AG09319 (cell line): ENCODE results near the gene KCNMB2.

Source experiments
- DNase-seq: peaks from one replicate; pipeline ENCODE4 v3.0.0-alpha.2; 2010; ENCODE audit warnings: low read depth; ENCODE audit errors: extremely low read depth
- TF ChIP-seq, protein P1 (sequence below): IDR thresholded peaks from 2 replicates; pipeline ENCODE4 v1.5.1; 2011; ENCODE audit warnings: low read depth, mild to moderate bottlenecking, inconsistent platforms, low read length, moderate library complexity

Gene KCNMB2

DNA sequence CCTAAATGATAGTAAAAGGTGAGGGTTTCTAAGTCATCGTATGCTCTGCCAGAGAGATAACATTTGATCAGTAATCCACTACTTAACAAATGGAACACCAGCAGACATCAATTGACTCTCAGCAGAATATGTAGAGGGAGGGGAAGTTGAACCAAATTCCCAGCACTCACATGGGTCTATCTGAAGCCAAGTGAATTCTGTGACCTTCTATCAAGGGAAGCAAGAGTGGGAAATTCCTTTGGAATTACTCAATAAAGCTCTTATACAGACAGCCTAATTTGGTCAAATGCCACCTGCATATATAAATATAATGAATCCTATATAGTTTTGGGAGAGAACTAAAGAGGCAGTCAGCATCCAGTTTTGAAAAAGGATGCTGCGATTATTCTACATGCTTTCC, 15.8 kb upstream of the KCNMB2 start:
- no peak for DNase-seq
- TF ChIP-seq, protein P1, sequence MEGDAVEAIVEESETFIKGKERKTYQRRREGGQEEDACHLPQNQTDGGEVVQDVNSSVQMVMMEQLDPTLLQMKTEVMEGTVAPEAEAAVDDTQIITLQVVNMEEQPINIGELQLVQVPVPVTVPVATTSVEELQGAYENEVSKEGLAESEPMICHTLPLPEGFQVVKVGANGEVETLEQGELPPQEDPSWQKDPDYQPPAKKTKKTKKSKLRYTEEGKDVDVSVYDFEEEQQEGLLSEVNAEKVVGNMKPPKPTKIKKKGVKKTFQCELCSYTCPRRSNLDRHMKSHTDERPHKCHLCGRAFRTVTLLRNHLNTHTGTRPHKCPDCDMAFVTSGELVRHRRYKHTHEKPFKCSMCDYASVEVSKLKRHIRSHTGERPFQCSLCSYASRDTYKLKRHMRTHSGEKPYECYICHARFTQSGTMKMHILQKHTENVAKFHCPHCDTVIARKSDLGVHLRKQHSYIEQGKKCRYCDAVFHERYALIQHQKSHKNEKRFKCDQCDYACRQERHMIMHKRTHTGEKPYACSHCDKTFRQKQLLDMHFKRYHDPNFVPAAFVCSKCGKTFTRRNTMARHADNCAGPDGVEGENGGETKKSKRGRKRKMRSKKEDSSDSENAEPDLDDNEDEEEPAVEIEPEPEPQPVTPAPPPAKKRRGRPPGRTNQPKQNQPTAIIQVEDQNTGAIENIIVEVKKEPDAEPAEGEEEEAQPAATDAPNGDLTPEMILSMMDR = no peak

DNA sequence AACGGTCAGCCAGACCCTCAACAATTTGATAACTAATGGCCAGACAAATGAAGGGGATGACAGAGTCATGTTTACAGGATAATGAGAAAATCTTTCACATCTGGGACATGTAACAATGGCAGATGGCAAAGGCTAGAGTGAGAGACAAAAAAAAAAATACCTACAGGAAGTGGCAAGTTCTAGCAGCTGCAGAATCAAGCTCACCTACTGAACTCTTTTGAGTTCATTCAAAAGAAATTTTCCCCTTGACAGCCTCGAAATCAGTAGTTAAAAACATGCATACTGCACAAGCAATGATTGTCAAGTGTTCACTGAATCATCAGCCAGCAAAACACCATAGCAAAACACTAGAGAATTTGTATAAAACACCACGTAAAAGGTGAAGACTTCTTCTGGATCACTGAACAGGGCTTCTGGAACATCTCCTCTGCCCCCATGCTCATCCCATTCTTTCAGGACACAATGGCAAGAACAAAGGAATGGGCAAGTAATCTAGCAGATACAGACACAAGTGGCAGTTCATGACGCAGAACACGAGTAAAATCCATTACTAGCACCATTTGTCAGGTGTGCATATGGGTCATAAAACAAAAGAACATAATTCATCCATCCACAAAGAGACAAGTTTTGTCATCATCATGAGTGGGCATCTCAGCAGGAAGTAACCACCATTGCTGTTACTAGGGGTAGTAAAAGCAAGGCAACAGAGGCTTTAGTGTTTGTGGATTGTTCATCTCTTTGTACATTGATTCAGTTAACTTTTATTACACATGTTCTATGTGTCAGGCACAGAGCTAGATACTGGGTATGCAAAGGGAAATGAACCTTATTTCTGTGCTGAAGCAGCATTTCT, 13.8 kb upstream of the KCNMB2 start:
- DNase-seq = no peak

DNA sequence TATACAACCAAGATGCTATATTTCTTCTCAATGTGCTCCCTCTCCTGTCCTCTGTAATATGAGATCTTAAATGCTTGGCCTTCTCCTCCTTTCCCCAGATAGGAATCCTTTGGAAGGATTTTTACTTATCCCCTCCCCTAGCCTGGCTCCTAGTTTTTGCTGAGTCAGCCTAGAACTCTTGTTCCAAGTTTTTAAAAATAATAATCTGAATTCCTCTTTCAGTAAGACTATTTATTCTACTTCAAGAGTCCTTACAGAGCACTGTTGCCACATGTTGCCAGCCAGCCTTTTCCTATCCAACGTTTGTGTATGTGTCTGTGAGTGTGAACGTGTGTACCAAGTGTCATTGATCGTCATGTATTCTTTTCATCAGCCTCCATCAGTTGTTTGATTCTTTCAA, 11.0 kb upstream of the KCNMB2 start:
- DNase-seq = no peak
- TF ChIP-seq, protein P1 = no peak

More for the DNA sequence above, 13.8 kb upstream of the KCNMB2 start:
- TF ChIP-seq, protein P1 = no peak

DNA sequence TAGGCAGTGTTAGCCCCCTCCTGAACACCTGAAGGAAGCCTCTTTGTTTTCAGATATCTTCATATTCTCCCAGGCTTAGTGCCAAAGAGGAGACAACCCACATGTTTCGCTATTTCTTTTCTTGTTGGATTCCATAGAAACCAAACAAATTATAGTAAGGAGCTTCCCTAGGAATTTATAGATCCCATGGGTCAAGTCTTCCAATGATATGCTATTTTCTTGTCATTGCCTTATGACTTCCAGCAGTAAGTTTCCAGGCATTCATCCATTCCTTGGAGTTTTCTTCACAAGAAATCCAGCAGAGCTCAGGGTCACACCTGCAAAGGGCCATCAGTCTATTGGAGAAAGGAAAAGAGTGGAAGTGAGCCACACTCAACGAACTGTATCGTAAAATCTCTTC, 9.9 kb upstream of the KCNMB2 start:
- no peak for DNase-seq
- TF ChIP-seq, protein P1 = no peak

DNA sequence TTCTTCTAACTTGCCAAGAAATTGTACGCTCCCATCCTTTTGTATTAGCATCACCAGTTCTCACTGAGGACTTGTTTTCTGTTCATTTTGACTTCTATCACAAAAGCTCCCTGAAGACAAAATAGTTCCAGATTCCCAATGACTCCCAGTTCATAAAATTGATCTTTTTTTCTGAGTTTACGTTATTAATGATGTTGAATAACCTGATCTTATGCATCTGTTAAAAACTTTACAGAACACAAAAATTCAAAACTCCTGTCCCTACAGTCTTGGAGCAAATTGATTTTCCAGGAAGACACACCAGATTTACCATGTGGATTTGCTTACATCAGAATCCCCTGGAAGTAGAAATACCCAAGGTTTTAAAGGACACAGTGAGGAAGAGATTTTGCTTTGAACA, 8.3 kb upstream of the KCNMB2 start:
- TF ChIP-seq, protein P1 = no peak
- DNase-seq = no peak

DNA sequence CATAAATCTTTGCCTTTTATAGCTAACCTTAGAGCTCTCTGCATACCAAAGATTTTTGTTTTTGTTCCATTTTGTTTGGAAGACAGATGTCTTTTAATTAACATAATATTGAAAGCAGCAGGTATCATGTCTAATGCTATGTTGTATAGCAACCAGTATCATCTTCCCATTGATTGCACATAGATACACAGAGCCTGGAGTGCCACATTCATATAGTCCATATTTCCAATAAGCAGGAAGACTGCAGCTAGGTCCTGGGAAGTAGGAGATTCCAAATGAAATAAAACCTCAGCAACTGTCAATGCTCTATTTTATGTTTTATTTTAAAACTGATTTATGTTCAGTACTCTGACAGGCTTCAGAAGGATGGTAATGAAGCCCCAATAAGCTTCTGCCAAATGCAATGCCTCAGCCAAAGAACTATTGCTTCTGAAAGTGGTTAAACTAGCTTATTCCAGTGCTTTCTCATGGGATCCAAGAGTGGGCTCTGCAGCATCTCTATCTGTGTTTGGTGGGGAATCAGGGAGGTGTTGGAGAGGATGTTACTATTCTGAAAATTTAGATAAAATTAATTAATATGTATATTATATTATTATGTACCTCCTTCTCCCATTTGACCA, 6.5 kb upstream of the KCNMB2 start:
- DNase-seq = no peak
- TF ChIP-seq, protein P1 = no peak

DNA sequence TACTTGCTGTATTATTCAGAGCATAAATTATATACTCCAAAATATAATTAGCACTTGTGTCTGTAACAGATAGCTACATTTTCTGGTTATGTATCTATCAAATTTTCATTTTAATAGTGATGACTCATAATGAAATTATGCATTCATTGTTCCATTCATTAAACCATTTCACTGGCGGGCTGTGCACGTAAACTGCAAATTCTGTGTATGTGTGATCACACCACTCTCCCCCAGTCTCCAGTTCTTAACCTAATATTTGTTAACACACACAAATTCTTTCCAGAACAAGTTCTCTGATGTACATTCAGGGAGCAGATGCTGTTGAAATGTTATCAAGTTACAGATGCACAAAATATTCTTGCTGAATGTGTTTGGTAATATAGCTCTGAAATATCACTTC, 3.8 kb upstream of the KCNMB2 start:
- no peak for DNase-seq
- TF ChIP-seq, protein P1 = no peak
